SKM-1 (cell line): ENCODE results near the gene EXOC4.
A peak's percentile ranks its signal among the peaks of the same experiment; 100 is the strongest.
"Not testable (repeated sequence)": the region's sequence is repeated elsewhere in the genome, so short reads cannot be mapped to it uniquely, and the experiment has no call there.

ENCODE experiments used
- DNase-seq: peaks from one replicate; lab custom pipeline; 2025; ENCODE audit not compliant: unreplicated experiment; lab: John Stamatoyannopoulos, UW

EXOC4 gene

GRCh38 chr7:133252858-133253518, at the start of gene EXOC4:
Gene EXOC4 (plus strand): TSS chr7:133253078.
- peak; percentile 93 for DNase-seq

GRCh38 chr7:133203490-133203889, 49.4 kb upstream of the EXOC4 start:
- no peak for DNase-seq

GRCh38 chr7:133207687-133208086, 45.2 kb upstream of the EXOC4 start:
- DNase-seq, result peak; percentile 40

- not testable (repeated sequence) for DNase-seq
Observed at GRCh38 chr7:133210817-133211216, 42.1 kb upstream of the EXOC4 start.

- not testable (repeated sequence) for DNase-seq
Observed at GRCh38 chr7:133213772-133214171, 39.1 kb upstream of the EXOC4 start.

- DNase-seq, result no peak
Observed at GRCh38 chr7:133217773-133218172, 35.1 kb upstream of the EXOC4 start.

- peak; percentile 41 for DNase-seq
Observed at GRCh38 chr7:133230591-133231194, 22.2 kb upstream of the EXOC4 start.

GRCh38 chr7:133233142-133233541, 19.7 kb upstream of the EXOC4 start:
- DNase-seq, result no peak

GRCh38 chr7:133234961-133235875, 17.7 kb upstream of the EXOC4 start:
- no peak for DNase-seq

- DNase-seq, result no peak
Observed at GRCh38 chr7:133237545-133237944, 15.3 kb upstream of the EXOC4 start.

- no peak for DNase-seq
Observed at GRCh38 chr7:133240302-133240701, 12.6 kb upstream of the EXOC4 start.

- no peak for DNase-seq
Observed at GRCh38 chr7:133246558-133246957, 6.3 kb upstream of the EXOC4 start.

GRCh38 chr7:133248901-133249300, 4.0 kb upstream of the EXOC4 start:
- DNase-seq, result no peak

- DNase-seq, result no peak
Observed at GRCh38 chr7:133252506-133252857, 396 bp upstream of the EXOC4 start.

GRCh38 chr7:133253519-133253875, 619 bp downstream of the EXOC4 start:
- DNase-seq, result no peak

GRCh38 chr7:133255486-133255885, 2.6 kb downstream of the EXOC4 start:
- no peak for DNase-seq

- no peak for DNase-seq
Observed at GRCh38 chr7:133258174-133258573, 5.3 kb downstream of the EXOC4 start.

- DNase-seq, result no peak
Observed at GRCh38 chr7:133265821-133266220, 12.9 kb downstream of the EXOC4 start.

- no peak for DNase-seq
Observed at GRCh38 chr7:133268355-133268754, 15.5 kb downstream of the EXOC4 start.

- DNase-seq, result no peak
Observed at GRCh38 chr7:133272336-133272735, 19.5 kb downstream of the EXOC4 start.

GRCh38 chr7:133273227-133273626, 20.3 kb downstream of the EXOC4 start:
- DNase-seq, result no peak

- DNase-seq, result no peak
Observed at GRCh38 chr7:133274265-133274664, 21.4 kb downstream of the EXOC4 start.
